HepG2 (cell line): Measurements from ENCODE around the gene RBM25.

Experiments
- CEBPB ChIP-seq: IDR thresholded peaks from 2 replicates; pipeline ENCODE4 v1.6.1; 2011; ENCODE audit warnings: low read depth, low read length, improper control_type of control experiment, borderline replicate concordance
- SATB2 ChIP-seq: sonication (generic); formaldehyde crosslinking; IDR thresholded peaks from 2 replicates; pipeline ENCODE4 v1.5.0; 2020; ENCODE audit warnings: missing genetic modification reagents
- SMC3 ChIP-seq: IDR thresholded peaks from 2 replicates; pipeline ENCODE4 v1.6.1; 2011; ENCODE audit warnings: low read length, improper control_type of control experiment
- TF ChIP-seq, protein P1 (sequence below): sonication (generic); formaldehyde crosslinking; IDR thresholded peaks from 2 replicates; pipeline ENCODE4 v1.5.0; 2020; ENCODE audit warnings: mild to moderate bottlenecking, missing genetic modification reagents, moderate library complexity

DNA sequence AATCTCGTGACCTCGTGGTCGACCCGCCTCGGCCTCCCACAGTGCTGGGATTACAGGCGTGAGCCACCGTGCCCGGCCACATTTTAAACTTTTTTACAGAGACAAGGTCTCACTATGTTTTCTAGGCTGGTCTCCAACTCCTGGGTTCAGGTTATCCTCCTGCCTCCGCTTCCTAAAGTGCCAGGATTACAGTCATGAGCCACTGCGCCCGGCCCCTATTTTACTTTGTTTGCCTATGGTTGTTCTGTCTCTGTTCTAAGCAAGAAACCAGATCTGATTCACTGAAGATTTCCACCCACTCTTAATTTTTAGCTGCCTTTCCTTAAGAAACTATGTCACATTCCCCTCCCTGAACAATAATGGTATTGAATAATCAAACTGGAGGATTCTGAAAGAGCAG, 39.1 kb downstream of the RBM25 start:
- TF ChIP-seq, protein P1, sequence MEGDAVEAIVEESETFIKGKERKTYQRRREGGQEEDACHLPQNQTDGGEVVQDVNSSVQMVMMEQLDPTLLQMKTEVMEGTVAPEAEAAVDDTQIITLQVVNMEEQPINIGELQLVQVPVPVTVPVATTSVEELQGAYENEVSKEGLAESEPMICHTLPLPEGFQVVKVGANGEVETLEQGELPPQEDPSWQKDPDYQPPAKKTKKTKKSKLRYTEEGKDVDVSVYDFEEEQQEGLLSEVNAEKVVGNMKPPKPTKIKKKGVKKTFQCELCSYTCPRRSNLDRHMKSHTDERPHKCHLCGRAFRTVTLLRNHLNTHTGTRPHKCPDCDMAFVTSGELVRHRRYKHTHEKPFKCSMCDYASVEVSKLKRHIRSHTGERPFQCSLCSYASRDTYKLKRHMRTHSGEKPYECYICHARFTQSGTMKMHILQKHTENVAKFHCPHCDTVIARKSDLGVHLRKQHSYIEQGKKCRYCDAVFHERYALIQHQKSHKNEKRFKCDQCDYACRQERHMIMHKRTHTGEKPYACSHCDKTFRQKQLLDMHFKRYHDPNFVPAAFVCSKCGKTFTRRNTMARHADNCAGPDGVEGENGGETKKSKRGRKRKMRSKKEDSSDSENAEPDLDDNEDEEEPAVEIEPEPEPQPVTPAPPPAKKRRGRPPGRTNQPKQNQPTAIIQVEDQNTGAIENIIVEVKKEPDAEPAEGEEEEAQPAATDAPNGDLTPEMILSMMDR (CRISPR knock-in tag) = no peak
- TF ChIP-seq SMC3 (no peak), CEBPB (no peak), SATB2 (CRISPR knock-in tag) (no peak)
